Left hindlimb (tissue), 1 donor: ENCODE results near the gene ANKRD40CL.
"Not testable (repeated sequence)": the region's sequence is repeated elsewhere in the genome, so short reads cannot be mapped to it uniquely, and the experiment has no call there.

ENCODE experiments used
- DNase-seq: peaks from one replicate; pipeline ENCODE4 v3.0.0-alpha.2; 2018

ANKRD40CL gene, protein sequence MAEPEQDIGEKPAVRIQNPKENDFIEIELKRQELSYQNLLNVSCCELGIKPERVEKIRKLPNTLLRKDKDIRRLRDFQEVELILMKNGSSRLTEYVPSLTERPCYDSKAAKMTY

DNA sequence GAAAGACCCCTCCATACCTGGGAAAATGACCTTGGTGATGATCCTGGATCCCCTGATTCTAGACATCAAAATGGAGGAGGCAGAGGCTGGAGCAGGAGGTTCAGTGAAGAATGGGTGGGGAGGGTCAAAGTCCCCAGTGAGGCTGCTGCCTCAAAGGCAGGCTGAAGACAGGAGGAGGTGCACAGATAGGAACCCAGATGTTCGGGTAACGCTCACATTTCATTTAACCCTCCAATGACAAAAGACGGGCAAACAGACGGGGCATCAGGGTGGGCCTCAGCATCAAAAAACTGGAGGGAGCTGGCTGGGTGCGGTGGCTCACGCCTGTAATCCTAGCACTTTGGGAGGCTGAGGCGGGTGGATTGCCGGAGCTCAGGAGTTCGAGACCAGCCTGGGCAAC, at the start of gene ANKRD40CL:
Gene ANKRD40CL, minus strand, starts transcription at position 73 of the 400 bp plus-strand sequence. CDS start 605 bp downstream, outside the sequence.
- no peak for DNase-seq

- DNase-seq: no peak
Measured at GRCh38 chr17:50816271-50816670, 49.0 kb upstream of the ANKRD40CL start.

GRCh38 chr17:50815400-50815799, 48.1 kb upstream of the ANKRD40CL start:
- no peak for DNase-seq

DNA sequence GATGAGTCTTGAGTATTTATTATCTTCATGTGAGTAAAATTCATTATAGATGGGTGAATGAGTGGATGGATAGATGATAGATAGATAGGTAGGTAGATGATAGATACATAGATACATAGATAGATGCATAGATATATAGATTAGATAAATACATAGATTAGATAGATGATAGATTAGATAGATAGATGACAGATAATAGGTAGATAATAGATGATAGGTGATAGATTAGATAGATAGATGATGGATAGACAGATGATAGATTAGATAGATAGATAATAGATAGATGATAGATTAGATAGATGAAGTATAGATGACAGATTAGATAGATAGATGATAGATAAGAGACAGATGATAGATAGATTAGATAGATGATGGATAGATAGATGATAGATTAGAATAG, 46.3 kb upstream of the ANKRD40CL start:
- no peak for DNase-seq

GRCh38 chr17:50808888-50809287, 41.6 kb upstream of the ANKRD40CL start:
- no peak for DNase-seq

GRCh38 chr17:50808413-50808812, 41.1 kb upstream of the ANKRD40CL start:
- DNase-seq: no peak

- DNase-seq: no peak
Measured at GRCh38 chr17:50807675-50808074, 40.4 kb upstream of the ANKRD40CL start.

DNA sequence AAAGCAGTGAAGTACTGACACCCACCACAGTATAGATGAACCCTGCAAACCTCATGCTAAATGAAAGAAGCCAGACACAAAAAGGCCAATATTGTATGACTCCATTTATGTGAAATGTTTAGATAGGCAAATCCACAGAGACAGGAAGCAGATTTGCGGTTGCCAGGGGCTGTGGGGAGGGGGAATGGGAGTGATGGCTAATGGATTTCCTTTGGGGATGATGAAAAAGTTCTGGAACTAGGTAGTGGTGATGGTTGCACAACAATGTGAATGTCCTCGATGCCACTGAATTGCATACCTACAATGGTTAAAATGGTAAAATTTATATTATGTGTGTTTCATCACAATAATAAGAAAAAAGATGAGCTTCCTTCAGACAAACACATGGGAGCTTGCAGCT, 39.7 kb upstream of the ANKRD40CL start:
- DNase-seq: no peak

GRCh38 chr17:50806141-50806643, 38.9 kb upstream of the ANKRD40CL start:
- no peak for DNase-seq

DNA sequence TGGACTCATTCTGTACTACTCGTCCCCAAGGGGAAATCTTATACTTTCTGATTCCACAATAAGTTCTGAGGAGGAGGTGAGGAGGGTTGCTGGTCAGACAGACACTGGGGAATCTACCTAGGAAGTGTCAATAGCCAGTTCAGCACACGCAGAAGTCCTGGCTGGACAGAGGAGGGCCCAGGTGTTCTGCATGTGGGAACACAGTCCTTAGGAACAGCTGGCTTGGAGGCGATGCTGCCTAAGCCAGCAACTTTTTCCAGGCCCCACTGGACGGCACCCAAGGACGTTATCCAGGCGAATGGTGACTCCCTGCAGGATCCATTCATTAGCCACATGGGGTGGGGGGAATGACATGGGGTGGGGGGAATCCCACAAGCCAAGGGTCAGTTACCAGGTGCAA, 38.2 kb upstream of the ANKRD40CL start:
- no peak for DNase-seq

DNA sequence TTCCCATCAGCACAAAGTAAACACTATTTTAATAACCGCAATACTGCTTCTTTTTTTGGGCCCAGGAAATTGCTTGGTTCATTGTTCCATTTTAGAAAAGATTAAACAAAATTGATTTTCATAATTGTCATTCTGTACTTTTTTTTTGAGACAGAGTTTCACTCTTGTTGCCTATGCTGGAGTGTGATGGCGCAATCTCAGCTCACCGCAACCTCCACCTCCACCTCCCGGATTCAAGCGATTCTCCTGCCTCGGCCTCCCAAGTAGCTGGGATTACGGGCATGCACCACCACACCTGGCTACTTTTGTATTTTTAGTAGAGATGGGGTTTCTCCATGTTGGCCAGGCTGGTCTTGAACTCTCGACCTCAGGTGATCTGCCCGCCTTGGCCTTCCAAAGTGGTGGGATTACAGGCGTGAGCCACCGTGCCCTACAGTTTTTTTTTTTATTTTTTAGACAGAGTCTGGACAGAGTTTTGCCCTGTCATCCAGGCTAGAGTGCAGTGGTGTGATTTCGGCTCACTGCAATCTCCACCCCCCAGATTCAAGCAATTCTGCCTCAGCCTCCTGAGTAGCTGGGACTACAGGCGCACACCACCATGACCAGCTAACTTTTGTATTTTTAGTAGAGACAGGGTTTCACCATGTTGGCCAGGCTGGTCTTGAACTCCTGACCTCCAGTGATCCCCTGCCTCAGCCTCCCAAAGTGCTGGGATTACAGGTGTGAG, 37.6 kb upstream of the ANKRD40CL start:
- not testable (repeated sequence) for DNase-seq

GRCh38 chr17:50803676-50804075, 36.4 kb upstream of the ANKRD40CL start:
- no peak for DNase-seq

DNA sequence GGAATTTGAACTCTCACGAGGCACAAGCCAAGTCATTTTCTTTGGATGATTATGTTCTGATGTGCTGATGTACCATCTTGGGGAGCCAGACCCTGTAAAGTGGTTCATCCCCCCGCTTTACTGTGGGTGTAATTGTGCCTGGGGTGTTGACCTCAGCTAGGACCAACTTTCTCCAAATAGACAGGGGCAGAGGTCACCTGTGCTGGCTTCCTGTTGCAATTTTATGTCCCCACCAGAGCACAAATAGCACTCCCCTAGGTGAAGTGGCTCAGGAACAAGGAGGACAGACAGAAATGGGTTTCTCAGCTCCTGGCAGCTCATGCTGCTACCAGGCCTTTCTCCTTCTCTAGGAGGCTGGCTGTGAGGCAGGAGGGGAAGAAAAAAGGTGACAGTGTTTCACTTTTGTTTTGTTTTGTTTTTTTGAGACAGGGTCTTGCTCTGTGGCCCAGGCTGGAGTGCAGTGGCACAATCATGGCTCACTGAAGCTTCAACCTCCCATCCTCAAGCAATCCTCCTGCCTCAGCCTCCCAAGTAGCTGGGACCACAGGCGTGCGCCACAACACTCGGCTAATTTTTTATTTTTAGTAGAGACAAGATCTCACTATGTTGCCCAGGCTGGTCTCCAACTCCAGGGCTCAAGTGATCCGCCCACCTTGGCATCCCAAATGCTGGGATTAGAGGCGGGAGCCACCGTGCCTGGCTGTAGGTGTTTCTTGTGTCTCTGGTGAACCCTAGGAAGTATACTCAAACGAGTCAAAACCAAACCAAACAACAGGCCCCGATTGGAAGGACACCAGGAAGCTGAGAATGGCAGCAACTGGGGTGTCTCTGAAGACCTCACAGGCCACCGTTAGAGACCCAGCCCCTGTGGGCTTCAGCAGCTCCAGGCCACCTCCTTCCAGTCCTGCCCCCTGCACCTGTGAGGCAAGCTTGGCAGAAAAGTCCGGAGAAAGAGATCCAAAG, 35.6 kb upstream of the ANKRD40CL start:
- no peak for DNase-seq

DNA sequence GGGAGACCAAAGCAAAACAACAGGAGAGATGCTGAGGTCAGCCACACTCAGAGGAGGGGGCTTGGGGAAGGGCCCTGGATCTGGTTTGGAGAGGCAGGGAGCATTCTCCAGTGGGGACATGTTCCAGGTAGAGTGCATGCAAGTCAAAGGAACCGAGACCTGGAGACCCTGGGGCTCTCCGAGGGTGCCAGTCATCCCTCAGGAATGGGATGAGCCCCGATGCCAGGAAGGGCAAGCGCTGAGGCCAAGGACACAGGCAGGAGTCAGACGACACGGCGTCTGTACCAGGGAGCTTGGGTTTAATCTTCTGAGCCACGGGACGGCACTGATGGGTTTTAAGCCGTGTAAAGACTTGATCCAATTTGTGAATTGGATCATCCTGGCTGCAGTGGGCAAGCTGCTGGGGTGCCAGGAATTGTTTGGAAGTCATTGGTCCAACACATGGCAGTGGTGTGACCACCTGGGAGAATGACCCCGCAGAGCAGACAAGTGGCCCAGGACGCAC, 32.9 kb upstream of the ANKRD40CL start:
- DNase-seq: no peak

GRCh38 chr17:50799582-50799981, 32.3 kb upstream of the ANKRD40CL start:
- no peak for DNase-seq

DNA sequence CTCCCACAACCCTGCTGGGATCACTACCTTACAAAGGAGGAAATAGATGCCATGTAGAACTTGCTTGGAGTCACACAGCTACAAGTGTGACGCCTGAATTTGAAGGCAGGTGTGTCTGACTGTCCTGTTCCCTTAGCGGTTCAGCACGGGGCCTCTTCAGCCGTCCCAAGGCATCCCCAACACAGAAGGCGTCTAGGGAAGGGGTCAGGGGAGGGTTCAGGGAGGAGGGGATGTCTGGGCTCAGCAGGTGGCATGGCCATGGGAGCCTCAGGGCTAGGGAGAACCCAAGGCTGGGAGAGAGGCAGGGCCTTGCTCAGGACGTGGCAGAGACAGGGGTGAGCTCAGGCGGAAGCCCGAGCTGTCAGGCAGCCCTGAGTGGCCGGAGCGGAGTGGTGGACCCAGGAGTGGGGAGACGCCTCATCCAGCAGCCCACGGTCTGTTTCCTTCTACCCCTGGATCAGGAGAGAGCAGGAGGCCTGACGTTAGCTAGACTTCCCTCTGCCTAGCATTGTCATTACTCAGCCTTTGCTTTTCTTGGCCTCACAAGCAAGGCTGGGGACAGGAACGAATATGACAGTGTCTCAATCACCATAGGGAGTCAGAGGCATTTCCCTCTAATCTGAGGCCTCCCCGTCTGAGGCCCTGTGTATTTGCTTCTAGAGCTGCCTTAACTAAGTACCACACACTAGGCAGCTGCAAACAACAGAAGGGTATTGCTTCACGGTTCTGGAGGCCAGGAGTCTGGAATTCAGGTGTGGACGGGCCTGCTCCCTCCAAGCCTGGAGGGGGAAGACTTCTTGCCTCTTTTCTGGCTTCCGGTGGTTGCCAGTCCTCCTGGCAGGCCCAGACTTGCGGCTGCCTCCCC, 31.3 kb upstream of the ANKRD40CL start:
- no peak for DNase-seq

DNA sequence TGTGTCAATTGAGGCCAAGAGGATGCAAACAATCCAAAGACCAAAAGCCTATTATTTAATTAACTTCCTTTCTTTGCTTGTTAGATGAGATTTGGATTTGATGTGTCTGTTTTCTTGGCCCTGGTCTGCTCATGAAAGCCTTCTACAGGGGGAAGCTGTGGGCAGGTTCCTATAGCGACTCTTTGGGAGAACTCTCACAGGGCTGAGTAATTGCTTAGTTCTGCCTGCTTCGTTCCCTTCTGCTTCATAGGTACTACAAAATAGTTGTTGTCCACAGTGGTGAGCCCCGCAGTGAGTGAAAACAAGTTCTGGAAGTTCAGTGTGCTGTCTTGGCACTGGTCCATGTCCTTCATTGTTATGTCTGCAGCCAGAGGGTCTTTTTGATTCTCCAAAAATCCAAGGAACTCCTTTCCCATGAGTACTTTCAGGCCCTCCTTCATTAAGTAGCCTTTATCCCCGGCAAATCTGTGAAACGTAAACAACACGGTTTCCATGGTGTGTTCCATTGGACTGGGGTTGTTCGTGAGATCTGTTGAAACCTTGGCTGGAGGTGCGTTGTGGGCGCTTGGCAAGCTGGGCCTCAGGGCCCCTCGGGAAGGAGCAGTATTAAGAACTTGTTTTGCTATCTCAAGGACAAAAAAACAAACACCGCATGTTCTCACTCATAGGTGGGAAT, 30.0 kb upstream of the ANKRD40CL start:
- DNase-seq: no peak

DNA sequence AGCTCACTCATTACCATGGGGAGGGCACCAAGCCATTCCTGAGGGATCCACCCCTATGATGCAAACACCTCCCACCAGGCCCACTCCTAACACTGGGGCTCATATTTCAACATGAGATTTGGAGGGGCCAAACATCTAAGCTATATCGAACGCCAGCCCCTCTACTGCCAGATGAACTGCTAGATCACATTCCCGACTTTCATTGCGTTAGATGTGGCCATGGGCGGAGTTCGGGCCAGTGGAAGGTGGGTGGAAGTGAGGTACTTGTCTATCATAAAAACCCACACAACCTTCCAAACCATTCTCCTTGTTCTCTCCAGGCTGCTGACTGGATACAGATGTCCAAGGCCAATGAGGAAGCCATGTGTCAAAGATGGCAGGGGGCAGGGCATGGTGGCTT, 27.0 kb upstream of the ANKRD40CL start:
- no peak for DNase-seq

DNA sequence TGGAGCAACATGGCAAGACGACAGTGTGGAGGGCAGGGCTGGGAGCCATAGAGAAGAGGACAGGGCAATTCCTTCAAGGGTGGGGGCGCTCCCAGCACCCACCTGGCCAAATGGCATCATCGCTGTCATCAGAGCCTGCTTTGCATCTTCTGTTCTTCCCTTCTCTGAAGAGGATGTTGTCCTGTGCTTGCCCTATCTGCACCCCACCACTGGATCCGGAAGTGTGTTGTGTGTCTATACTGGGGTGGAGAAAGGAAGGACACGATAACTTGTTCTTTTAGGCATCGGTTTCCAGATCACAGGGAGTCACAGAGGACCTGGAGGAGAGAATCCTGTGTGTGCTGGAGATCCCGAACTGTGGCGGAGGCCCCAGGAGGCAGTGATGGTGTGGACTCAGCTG, 25.7 kb upstream of the ANKRD40CL start:
- DNase-seq: no peak

- no peak for DNase-seq
Measured at GRCh38 chr17:50792132-50792531, 24.8 kb upstream of the ANKRD40CL start.

GRCh38 chr17:50790618-50791017, 23.3 kb upstream of the ANKRD40CL start:
- no peak for DNase-seq

DNA sequence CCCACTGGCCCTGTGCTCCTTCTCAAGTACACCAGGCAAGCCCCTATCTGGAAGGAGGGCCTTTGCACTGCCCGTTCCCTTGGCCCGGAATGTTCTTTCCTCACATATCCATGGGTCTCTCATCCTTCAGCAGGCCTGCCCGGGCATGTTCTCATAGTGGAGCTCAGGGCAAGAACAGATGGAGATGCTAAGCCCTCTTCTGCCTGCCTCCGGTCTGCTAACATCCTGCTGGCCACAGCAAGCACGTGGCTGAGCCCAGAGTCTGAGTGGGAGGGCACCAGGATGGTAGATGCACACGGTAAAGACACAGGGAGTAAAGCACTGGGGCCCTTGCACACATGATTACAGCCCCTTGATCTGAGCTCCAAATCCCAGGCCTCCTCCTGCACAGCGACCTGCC, 19.8 kb upstream of the ANKRD40CL start:
- no peak for DNase-seq
